Activated CD4-positive, alpha-beta T cell treated with anti-CD3 and anti-CD28 coated beads, Interleukin-2, amount 50 U/mL, for 4 hours (primary cell): ENCODE data around the gene VKORC1.

Source experiments
- DNase-seq, 2 experiments: peaks; one replicate each; pipeline ENCODE4 v3.0.0-alpha.2; 2020

VKORC1 gene

DNA sequence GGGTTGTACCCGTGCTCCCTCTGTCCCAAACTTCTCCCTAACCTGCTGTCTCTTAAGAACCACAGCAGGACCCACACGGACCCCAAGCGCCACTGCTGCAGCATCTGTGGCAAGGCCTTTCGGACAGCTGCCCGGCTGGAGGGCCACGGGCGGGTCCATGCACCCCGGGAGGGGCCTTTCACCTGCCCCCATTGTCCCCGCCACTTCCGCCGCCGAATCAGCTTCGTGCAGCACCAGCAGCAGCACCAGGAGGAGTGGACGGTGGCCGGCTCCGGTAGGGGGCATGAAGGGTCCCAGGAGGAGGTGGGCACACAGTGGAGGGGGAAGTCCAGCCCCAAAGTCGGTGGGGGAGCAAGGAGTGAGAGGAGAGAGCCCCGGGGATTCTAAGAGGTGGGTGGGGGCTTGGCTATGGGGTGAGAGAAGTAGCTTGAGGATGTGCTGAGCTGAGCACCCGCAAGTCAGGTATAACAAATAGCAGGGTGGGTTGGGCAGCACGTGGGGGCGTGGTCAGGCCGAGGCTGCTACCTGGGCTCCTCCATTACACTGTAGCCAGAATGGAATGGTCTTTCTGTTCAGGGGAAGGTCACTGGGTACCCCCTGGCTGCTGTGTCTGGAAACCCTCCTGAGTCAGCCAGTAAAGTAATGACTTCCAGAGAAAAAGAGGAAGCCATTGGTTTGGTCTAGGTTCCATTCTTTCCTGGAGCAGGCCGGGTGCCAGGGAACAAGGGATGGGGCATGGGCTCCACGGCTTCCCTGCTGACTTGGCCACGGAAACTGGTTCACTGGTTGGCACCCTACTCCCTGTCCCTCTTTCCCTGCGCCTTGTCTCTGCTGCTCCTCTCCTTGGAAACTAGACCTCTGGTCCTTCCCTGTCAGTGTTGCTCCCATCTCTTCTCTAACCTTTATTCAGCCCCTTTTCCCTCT lies 12.9 kb downstream of the VKORC1 start:
- no peak for DNase-seq

DNA sequence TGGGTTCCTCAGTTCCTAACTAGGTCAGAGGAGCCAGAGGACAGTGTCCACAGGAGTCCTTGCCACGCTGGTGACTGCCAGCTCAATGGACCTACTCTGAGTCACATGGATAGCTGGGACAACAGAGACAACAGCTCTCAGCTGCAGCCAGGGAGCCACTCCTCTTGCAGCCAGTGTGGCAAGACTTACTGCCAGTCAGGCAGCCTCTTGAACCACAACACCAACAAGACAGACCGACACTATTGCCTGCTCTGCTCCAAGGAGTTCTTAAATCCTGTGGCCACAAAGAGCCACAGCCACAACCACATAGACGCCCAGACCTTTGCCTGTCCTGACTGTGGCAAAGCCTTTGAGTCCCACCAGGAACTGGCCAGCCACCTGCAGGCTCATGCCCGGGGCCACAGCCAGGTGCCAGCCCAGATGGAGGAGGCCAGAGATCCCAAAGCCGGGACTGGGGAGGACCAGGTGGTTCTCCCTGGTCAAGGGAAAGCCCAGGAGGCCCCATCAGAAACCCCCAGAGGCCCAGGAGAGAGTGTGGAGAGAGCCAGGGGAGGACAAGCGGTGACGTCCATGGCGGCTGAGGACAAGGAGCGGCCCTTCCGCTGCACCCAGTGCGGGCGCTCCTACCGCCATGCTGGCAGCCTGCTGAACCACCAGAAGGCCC lies 13.7 kb downstream of the VKORC1 start:
- no peak for DNase-seq

DNA sequence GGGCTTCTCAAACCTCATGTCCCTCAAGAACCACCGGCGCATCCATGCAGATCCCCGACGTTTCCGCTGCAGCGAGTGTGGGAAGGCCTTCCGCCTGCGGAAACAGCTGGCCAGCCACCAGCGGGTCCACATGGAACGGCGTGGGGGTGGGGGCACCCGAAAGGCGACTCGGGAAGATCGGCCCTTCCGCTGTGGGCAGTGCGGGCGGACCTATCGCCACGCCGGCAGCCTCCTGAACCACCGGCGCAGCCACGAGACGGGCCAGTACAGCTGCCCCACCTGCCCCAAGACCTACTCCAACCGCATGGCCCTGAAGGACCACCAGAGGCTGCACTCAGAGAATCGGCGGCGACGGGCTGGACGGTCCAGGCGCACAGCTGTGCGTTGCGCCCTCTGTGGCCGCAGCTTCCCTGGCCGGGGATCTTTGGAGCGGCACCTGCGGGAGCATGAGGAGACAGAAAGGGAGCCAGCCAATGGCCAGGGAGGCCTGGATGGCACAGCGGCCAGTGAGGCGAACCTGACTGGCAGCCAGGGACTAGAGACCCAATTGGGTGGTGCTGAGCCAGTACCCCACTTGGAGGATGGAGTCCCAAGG lies 14.5 kb downstream of the VKORC1 start:
- DNase-seq: no peak

- no peak for DNase-seq
Measured at GRCh38 chr16:31079342-31079944, 15.2 kb downstream of the VKORC1 start.

DNA sequence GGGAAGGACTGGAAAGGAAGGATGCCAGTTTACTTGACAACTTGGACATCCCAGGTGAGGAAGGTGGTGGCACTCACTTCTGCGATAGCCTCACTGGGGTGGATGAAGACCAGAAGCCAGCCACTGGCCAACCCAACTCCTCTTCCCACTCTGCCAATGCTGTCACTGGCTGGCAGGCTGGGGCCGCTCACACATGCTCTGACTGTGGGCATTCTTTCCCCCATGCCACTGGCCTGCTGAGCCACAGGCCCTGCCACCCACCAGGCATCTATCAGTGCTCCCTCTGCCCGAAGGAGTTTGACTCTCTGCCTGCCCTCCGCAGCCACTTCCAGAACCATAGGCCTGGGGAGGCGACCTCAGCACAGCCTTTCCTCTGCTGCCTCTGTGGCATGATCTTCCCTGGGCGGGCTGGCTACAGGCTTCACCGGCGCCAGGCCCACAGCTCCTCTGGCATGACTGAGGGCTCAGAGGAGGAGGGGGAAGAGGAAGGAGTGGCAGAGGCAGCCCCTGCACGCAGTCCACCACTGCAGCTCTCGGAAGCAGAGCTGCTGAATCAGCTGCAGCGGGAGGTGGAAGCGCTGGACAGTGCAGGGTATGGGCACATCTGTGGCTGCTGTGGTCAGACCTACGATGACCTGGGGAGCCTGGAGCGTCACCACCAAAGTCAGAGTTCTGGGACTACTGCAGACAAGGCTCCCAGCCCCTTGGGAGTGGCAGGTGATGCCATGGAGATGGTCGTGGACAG lies 15.8 kb downstream of the VKORC1 start:
- no peak for DNase-seq

GRCh38 chr16:31077592-31078396 lies 16.8 kb downstream of the VKORC1 start:
- no peak for DNase-seq

GRCh38 chr16:31077024-31077423 lies 17.6 kb downstream of the VKORC1 start:
- DNase-seq: no peak

- DNase-seq: no peak
Measured at GRCh38 chr16:31076319-31076718, 18.3 kb downstream of the VKORC1 start.

GRCh38 chr16:31074814-31075183 lies 19.8 kb downstream of the VKORC1 start:
- DNase-seq: no peak

- DNase-seq: peak; percentile 97 to 99
Measured at GRCh38 chr16:31073970-31074813, 20.4 kb downstream of the VKORC1 start, which contains the start of the genes ZNF646 and ZNF668. TSS of gene ZNF646 (plus strand) at chr16:31074422. CDS start at chr16:31076325, 1,903 bp downstream. TSS of gene ZNF668 (minus strand) at chr16:31074240. CDS start at chr16:31064459, 9,781 bp downstream.

DNA sequence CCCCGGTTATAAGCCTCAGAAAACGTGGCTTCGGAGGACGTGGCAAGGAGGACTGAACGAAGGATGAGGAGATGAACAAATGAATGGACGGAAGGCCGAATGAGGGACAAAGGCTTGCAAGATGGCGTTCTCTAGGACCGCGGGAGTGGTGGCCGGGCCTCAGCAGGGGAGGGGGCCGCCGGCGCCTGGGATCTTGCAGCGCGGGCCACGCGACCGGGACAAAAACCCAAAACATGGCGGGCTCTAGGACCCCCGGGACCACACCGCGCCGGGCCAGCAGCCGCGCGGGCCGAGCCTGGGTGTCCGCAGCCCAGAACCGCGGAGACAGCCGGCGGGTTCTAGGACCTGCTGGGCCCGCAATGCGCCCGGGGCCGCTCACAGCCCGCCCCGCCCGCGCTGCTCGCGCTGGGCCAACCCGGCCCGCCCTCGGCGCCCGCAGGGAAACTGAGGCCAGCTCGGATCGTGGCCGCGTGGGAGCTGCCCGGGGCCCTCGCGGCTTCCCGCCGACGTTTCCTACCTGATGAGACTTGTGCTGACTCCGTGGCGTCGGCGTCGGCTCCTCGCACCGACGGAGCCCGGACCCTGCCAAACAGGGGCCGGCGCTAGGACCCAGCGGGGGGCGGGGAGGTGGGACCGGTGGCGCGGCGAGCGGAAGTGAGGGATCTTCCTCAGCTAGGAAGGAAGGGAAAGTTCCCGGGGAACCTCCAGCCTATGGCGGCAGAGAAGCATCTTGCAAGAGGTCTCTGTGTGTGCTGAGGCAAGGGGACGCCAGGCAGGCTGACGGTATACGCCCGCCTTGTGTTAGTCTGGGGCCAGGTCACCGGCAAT lies 21.2 kb downstream of the VKORC1 start:
- peak; percentile 78 to 80 for DNase-seq

- no peak for DNase-seq
Measured at GRCh38 chr16:31072540-31073141, 22.0 kb downstream of the VKORC1 start.

- no peak for DNase-seq
Measured at GRCh38 chr16:31071861-31072260, 22.7 kb downstream of the VKORC1 start.

GRCh38 chr16:31067342-31067741 lies 27.3 kb downstream of the VKORC1 start:
- DNase-seq: no peak

DNA sequence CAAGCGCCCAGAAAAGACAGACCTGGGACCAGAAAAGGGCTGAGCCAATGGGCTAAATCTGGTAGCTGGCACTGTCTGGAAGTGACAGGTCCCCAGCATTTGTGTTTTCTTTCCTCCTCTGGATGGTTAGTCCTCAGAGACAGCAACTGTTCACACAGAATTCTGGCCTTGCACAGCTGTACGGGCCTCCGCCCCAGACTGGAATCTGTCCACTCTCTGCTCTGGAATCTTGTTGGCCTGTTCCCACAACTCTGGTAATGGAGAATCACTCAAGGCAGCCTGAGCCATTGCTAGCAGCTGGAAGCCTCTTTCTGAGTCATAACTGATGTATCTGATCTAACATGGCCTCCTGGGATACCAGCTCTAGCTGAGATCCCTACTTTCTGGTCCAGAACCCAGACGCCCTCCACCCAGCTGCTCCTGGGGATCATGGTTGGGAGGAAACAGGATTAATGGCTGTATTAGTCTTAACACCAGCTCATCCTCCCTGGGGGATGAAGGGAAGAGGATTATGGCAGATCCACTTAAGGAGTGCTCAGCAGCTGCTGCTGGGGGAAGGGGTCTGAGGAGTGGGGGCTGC lies 29.6 kb downstream of the VKORC1 start:
- no peak for DNase-seq

- DNase-seq: no peak
Measured at GRCh38 chr16:31063843-31064611, 30.6 kb downstream of the VKORC1 start.

GRCh38 chr16:31063495-31063842 lies 31.1 kb downstream of the VKORC1 start:
- DNase-seq: no peak

DNA sequence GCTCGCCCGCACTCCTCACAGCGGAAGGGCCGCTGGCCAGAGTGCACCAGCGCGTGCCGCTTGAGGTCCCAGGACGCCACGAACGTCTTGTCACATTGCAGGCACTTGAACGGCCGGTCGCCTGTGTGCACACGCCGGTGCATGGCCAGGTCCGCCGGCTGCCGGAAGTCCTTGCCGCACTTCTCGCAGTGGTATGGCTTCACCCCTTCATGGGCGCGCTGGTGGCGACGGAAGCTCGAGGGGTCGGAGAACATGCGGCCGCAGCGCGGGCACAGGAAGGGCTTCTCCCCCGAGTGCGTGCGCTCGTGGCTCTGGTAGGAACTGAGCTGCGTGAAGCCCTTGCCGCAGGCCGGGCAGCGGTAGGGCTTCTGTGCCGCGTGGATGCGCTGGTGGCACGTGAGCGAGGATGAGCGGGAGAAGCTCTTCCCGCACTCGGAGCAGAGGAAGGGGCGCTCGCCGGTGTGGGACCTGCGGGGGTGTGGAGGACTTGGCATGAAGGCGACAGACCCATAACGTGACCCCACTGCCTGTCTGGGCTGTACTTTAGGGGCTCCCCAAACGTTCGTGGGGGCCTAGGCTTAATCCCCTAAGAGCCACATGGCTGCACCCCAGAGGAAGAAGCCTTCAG lies 32.7 kb downstream of the VKORC1 start:
- no peak for DNase-seq
